Motor neuron (in vitro differentiated cells): Measurements from ENCODE around the gene SOX12. TPM values are rescaled to one million over a fixed set of nuclear protein-coding genes. Genes with fewer than 3 reads are reported as not detected.

ENCODE experiments used
- ATAC-seq, 8 experiments: fragments of 200-7000 bp; cut with Tn5 transposase; replicated peaks in 6 of 8; 2 replicates each; pipeline ENCODE4 v1.8.0; 2021; ENCODE audit warnings: mild to moderate bottlenecking in 8 of 8, moderate library complexity in 8 of 8
- H3K27ac ChIP-seq, 2 donors: fragments of 250-450 bp; sonication (Bioruptor Pico); 2 replicates each; pipeline ENCODE4 v1.9.0; 2021; ENCODE audit warnings: antibody characterized with exemption in 2 of 2, mild to moderate bottlenecking in 2 of 2, moderate library complexity in 1 of 2
- H3K4me1 ChIP-seq, 2 donors: fragments of 250-450 bp; sonication (Bioruptor Pico); replicated peaks in 1 of 2; 2 replicates each; pipeline ENCODE4 v1.6.1; 2021; ENCODE audit warnings: antibody characterized with exemption in 2 of 2, mild to moderate bottlenecking in 2 of 2, moderate library complexity in 1 of 2
- H3K4me3 ChIP-seq, 5 donors: fragments of 250-450 bp; sonication (Bioruptor Pico); 2 replicates each; pipeline ENCODE4 v1.9.0; 2021; ENCODE audit warnings: antibody characterized with exemption in 5 of 5, mild to moderate bottlenecking in 5 of 5, moderate library complexity in 4 of 5
- WGBS, 10 experiments: fragments of 450-650 bp; shearing (Covaris generic); methylation state at CpG; one replicate each; pipeline ENCODE4 v1.0.0; 2022; 5-methylcytosine and 5-hydroxymethylcytosine counted together
- in situ Hi-C, 9 experiments: fragments of 400-800 bp; cut with MboI; loops; one replicate each; pipeline ENCODE4 v1.15.0; 2021; ENCODE audit warnings: low sequenced_read_pairs in 9 of 9, low pct_unique_long_range_greater_than_20kb in 2 of 9; ENCODE audit not compliant: unreplicated experiment in 9 of 9
- total RNA-seq, 8 experiments: library from RNA; unstranded; fragments of 300-600 nt; gene quantifications; 2 replicates each; pipeline versions ENCODE4 v1.2.3 to v1.2.4, GENCODE V29; 2022

SOX12 gene
- total RNA-seq, 8 experiments from 2014 or later: 5.0 to 26.6 (median 19.0) TPM

DNA sequence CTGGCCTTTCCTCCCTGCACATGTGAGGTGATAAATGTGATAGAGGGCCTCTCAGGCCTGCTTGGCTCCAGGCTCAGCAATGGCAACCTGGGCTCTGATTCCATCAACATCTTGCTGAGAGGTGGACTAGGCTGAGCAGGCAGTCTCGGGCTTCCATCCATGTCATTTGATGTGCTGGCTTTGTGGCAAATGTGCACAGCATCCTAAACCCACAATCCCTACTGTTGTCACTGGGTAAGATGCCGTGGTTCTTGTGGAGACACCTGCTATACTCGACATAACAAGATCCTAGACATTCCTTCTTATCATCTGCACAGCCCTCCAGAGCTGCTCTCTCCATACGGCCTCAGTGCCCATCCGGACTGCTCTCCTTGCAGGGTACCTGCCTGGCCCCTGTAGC, 30.8 kb upstream of the SOX12 start:
- Histone ChIP-seq H3K4me1 (peaks cover 9 to 16% of the 10 kb centered on the region in 2 donors), H3K27ac (no peak overlapping the region), H3K4me3 (no peak overlapping the region)
- ATAC-seq: no peak
- in situ Hi-C loops: no loop called here
- 61 to 100% (median 100%) methylated on average over 1 to 5 of the region's 5 CpGs; no CpG with 5 or more reads in 3 of the 10 experiments for WGBS, 10 experiments

DNA sequence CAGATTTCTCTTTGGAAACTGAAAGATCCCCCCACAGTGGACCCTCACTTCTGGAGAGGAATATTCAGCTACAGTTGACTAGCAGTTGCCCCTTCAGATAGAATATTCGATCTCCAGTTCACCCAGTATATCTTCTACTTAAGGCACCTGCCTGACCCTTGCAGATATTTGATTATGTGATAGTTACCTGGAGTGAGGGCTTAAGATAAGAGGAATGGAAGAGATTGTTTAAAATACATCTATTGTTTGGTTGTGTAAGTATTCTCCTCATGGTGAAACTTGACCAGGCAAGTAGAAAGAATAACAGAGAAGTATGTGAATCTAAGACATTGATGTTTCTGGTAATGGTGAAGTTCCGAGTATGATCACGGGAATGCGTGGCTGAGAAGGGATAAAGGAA, 29.5 kb upstream of the SOX12 start:
- 79 to 100% (median 93%) methylated on average over 1 to 4 of the region's 4 CpGs; no CpG with 5 or more reads in 2 of the 10 experiments for WGBS, 10 experiments

GRCh38 chr20:297098-297924, 28.0 kb upstream of the SOX12 start, which contains the start of gene ZCCHC3:
Gene ZCCHC3, plus strand, starts transcription at chr20:297570. Its CDS starts 17 bp downstream, at chr20:297587.
- 0 to 11% (median 1%) methylated on average over 1 to 21 of the region's 99 CpGs for WGBS, 10 experiments
- in situ Hi-C loops: no loop called here
- ATAC-seq: peak; percentile 85 to 96 (median 88)
- peak within 1 kb of the TSS; percentile 56 to 90 (median 70) for H3K4me3 ChIP-seq
- H3K4me1 ChIP-seq: peaks cover 16 to 17% of the 10 kb centered on the region in 2 donors
- peak within 1 kb of the TSS; percentile 94 to 95 for H3K27ac ChIP-seq

More for the DNA sequence above, 29.5 kb upstream of the SOX12 start:
- in situ Hi-C loops: no loop called here
- Histone ChIP-seq H3K27ac (no peak overlapping the region), H3K4me1 (peaks cover 15 to 28% of the 10 kb centered on the region in 2 donors), H3K4me3 (no peak overlapping the region)
- no peak for ATAC-seq

DNA sequence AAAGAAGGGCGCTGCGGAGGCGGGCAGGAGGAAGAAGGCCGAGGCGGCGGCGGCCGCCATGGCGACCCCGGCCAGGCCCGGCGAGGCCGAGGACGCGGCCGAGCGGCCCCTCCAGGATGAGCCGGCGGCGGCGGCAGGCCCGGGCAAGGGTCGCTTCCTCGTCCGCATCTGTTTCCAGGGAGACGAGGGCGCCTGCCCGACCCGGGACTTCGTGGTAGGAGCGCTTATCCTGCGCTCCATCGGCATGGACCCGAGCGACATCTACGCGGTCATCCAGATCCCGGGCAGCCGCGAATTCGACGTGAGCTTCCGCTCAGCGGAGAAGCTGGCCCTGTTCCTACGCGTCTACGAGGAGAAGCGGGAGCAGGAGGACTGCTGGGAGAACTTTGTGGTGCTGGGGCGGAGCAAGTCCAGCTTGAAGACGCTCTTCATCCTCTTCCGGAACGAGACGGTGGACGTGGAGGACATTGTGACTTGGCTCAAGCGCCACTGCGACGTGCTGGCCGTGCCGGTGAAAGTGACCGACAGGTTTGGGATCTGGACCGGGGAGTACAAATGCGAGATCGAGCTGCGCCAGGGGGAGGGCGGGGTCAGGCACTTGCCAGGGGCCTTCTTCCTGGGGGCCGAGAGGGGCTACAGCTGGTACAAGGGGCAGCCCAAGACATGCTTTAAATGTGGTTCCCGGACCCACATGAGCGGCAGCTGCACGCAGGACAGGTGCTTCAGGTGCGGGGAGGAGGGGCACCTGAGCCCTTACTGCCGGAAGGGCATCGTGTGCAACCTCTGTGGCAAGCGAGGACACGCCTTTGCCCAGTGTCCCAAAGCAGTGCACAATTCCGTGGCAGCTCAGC, 27.2 kb upstream of the SOX12 start:
- in situ Hi-C loops: no loop called here
- Histone ChIP-seq H3K4me1 (peaks cover 16 to 17% of the 10 kb centered on the region in 2 donors), H3K27ac (peak overlapping the region; percentile 94 to 95), H3K4me3 (peak overlapping the region; percentile 56 to 90 (median 70))
- peak; percentile 21 to 50 (median 32) for ATAC-seq
- WGBS, 10 experiments: 0% methylated on average over 1 to 8 of the region's 75 CpGs; no CpG with 5 or more reads in 5 of the 10 experiments

GRCh38 chr20:298776-299391, 26.5 kb upstream of the SOX12 start:
- 0 to 3% (median 0%) methylated on average over 1 to 11 of the region's 15 CpGs; no CpG with 5 or more reads in 2 of the 10 experiments for WGBS, 10 experiments
- no peak for ATAC-seq
- in situ Hi-C loops: no loop called here
- Histone ChIP-seq H3K4me1 (peaks cover 16 to 17% of the 10 kb centered on the region in 2 donors), H3K27ac (peak overlapping the region; percentile 94 to 95), H3K4me3 (peak overlapping the region; percentile 56 to 90 (median 70))

DNA sequence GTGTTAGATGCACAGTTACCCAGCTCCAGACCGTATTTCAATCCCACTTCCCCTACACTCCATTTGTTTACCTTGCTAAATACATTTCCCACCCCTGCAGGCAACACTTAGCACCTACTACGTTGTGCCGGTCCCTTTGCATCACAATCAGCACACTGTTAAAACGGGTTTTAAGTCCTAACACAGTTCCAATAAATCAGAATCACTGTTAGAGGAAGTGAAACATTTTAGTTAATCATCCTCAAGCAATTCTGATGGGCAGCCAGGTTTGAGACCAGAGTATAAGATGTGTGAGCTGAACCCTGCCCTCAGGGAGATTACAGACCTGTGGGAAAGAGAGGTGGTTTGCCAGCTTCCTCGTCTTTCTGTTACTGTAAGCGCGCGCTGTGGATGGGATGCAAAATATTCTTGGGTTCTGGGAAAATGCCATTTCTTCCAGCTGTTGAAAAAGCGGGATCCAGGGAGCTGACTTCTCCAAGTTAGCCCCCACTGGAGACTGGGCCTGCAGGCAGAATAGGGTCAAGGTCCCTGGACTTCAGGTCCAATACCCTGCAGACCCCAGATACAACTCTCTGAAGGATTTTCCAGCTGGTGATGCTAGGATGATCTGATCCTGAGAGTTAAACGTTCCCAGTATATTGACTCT, 24.9 kb upstream of the SOX12 start:
- Histone ChIP-seq H3K4me3 (peak overlapping the region in 4 of 5 donors; percentile 56 to 70 (median 69)), H3K4me1 (peaks cover 16 to 17% of the 10 kb centered on the region in 2 donors), H3K27ac (peak overlapping the region in 1 of 2 donors; percentile 61)
- in situ Hi-C loops: no loop called here
- WGBS, 10 experiments: 10 to 63% (median 39%) methylated on average over 2 to 8 of the region's 10 CpGs; no CpG with 5 or more reads in 1 of the 10 experiments
- no peak for ATAC-seq

- H3K4me1 ChIP-seq: peaks cover 16 to 17% of the 10 kb centered on the region in 2 donors
- in situ Hi-C loops: no loop called here
- no peak overlapping the region for H3K4me3 ChIP-seq
- H3K27ac ChIP-seq: no peak overlapping the region
- ATAC-seq: no peak
- 33 to 90% (median 75%) methylated on average over 2 to 10 of the region's 13 CpGs for WGBS, 10 experiments
Observed at GRCh38 chr20:301886-302848, 23.2 kb upstream of the SOX12 start.

DNA sequence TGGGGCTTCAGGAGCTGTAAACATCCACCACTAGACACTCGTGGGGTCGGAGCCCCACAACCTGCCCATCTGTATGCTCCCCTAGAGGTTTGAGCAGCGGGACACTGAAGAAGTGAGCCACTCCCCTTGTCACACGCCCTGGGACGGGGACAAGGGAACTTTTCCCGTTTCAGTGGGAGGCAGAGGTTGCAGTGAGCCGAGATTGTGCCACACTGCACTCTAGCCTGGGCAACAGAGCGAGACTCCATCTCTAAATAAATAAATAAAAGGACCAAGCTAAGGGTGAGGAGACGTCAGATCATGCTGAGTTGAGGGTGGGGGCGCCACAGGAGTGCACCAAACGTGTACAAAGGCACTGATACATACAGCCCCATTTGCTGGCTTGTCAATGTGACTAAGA, 19.6 kb upstream of the SOX12 start:
- no peak overlapping the region for H3K4me3 ChIP-seq
- H3K4me1 ChIP-seq: peaks cover 10 to 17% of the 10 kb centered on the region in 2 donors
- WGBS, 10 experiments: 45 to 95% (median 84%) methylated on average over 1 to 7 of the region's 11 CpGs; no CpG with 5 or more reads in 3 of the 10 experiments
- in situ Hi-C loops: no loop called here
- no peak overlapping the region for H3K27ac ChIP-seq
- no peak for ATAC-seq

DNA sequence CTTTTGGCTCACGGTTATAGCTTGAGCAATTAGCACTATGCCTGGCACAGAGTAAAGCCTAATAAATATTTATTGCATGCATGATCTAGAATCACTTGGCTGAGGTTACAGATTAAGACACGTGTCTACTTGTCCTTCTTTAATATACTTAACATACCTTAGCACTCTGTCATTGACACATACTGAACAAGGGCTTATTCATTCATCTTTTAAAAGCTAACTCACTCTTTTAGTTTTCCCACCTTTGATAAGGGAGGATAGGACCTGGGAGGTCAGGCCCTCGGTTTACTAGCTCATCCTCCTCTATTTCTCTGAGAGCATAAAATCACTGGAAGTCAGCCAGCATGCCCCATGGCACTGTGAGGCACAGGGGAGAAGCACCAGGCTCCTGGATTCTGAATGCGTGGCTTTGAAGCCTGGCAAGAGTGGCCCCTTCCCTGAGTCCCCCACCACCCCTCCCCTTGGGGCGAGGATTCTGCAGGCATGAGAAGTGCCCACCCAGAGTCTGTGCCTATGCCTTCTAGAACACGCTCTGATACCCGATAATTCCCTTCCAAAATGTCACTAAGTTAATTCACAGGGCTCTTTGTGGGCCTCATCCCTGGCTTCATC, 16.8 kb upstream of the SOX12 start:
- Histone ChIP-seq H3K4me1 (peaks cover 9 to 14% of the 10 kb centered on the region in 2 donors), H3K4me3 (no peak overlapping the region), H3K27ac (peak overlapping the region; percentile 96 to 98)
- no peak for ATAC-seq
- in situ Hi-C loops: no loop called here
- 0 to 100% (median 70%) methylated on average over 1 to 5 of the region's 7 CpGs; no CpG with 5 or more reads in 1 of the 10 experiments for WGBS, 10 experiments

- H3K4me1 ChIP-seq: peaks cover 9 to 14% of the 10 kb centered on the region in 2 donors
- WGBS, 10 experiments: 0 to 30% (median 8%) methylated on average over 1 to 4 of the region's 6 CpGs; no CpG with 5 or more reads in 4 of the 10 experiments
- H3K27ac ChIP-seq: peak overlapping the region; percentile 96 to 98
- ATAC-seq: peak; percentile 4 to 25 (median 12)
- in situ Hi-C loops: no loop called here
- peak overlapping the region; percentile 45 to 50 (median 49) for H3K4me3 ChIP-seq
Observed at GRCh38 chr20:309306-309840, 16.0 kb upstream of the SOX12 start.
